Keratinocyte (primary cell): ENCODE measurements around the gene NOTUM. TPM values are rescaled to one million over a fixed set of nuclear protein-coding genes. Genes with fewer than 3 reads are reported as not detected.

Experiments used
- DNase-seq: peaks from one replicate; pipeline ENCODE4 v3.0.0-alpha.2; 2011; ENCODE audit warnings: low read depth, missing footprints, low spot score
- FAIRE-seq: peaks from 2 replicates; lab custom pipeline; 2011; peaks lifted over from hg19 to GRCh38; lab: Jason Lieb, UNC
- H2AFZ ChIP-seq: 2 replicates; pipeline ENCODE4 v1.6.0; 2012; ENCODE audit warnings: low read length, control low read depth, inconsistent platforms; ENCODE audit not compliant: control insufficient read depth
- H3K27ac ChIP-seq: 2 replicates; pipeline ENCODE4 v1.5.1; 2011; ENCODE audit warnings: low read length; ENCODE audit not compliant: control insufficient read depth, insufficient read depth
- H3K27me3 ChIP-seq: 3 replicates; pipeline ENCODE4 v1.6.0; 2011; ENCODE audit warnings: low read length; ENCODE audit not compliant: control insufficient read depth, insufficient read depth; ENCODE audit errors: extremely low read depth
- H3K36me3 ChIP-seq, 2 experiments: 2 replicates in 1 of 2; 3 replicates in 1 of 2; pipeline ENCODE4 v1.5.1; 2011; ENCODE audit warnings: low read length in 2 of 2, mild to moderate bottlenecking in 1 of 2; ENCODE audit not compliant: control insufficient read depth in 2 of 2, insufficient read depth in 2 of 2; ENCODE audit errors: extremely low read depth in 1 of 2
- H3K4me1 ChIP-seq: 3 replicates; pipeline ENCODE4 v1.5.1; 2011; ENCODE audit warnings: low read length; ENCODE audit not compliant: control insufficient read depth, insufficient read depth; ENCODE audit errors: extremely low read depth
- H3K4me2 ChIP-seq: 3 replicates; pipeline ENCODE4 v1.6.0; 2011; ENCODE audit warnings: low read depth, low read length; ENCODE audit not compliant: control insufficient read depth, insufficient read depth; ENCODE audit errors: extremely low read depth
- H3K4me3 ChIP-seq, 3 experiments: fragments of 200-600 bp in 1 of 3; sonication (generic) in 1 of 3; 2 replicates in 2 of 3; 3 replicates in 1 of 3; pipeline ENCODE4 v1.5.1; 2011 to 2016; ENCODE audit warnings: low read length in 3 of 3, mild to moderate bottlenecking in 3 of 3, control low read depth in 2 of 3, inconsistent platforms in 1 of 3, low read depth in 1 of 3, mixed read lengths in 1 of 3, mixed run types in 1 of 3, moderate library complexity in 1 of 3; ENCODE audit not compliant: control insufficient read depth in 2 of 3, insufficient read depth in 2 of 3; ENCODE audit errors: extremely low read depth in 1 of 3
- H3K79me2 ChIP-seq: 2 replicates; pipeline ENCODE4 v1.6.0; 2012; ENCODE audit warnings: low read length; ENCODE audit not compliant: control insufficient read depth, insufficient read depth
- H3K9ac ChIP-seq: 3 replicates; pipeline ENCODE4 v1.6.0; 2011; ENCODE audit warnings: low read length; ENCODE audit not compliant: control insufficient read depth, insufficient read depth; ENCODE audit errors: extremely low read depth
- H3K9me1 ChIP-seq: 3 replicates; pipeline ENCODE4 v1.6.0; 2011; ENCODE audit warnings: low read length; ENCODE audit not compliant: control insufficient read depth, insufficient read depth; ENCODE audit errors: extremely low read depth
- H3K9me3 ChIP-seq: 2 replicates; pipeline ENCODE4 v1.5.1; 2012; ENCODE audit warnings: low read depth, low read length; ENCODE audit not compliant: control insufficient read depth
- H4K20me1 ChIP-seq: 3 replicates; pipeline ENCODE4 v1.6.0; 2011; ENCODE audit warnings: low read length; ENCODE audit not compliant: control insufficient read depth, insufficient read depth; ENCODE audit errors: extremely low read depth
- CTCF ChIP-seq, 3 experiments: IDR thresholded peaks in 1 of 3; conservative IDR thresholded peaks in 1 of 3; optimal IDR thresholded peaks in 1 of 3; 2 replicates in 2 of 3; 3 replicates in 1 of 3; pipeline versions ENCODE3 to v1.5.1; 2011; ENCODE audit warnings: low read length in 3 of 3, mild to moderate bottlenecking in 3 of 3, moderate library complexity in 2 of 3, control low read depth in 1 of 3, inconsistent platforms in 1 of 3; ENCODE audit not compliant: insufficient read depth in 2 of 3; ENCODE audit errors: extremely low read depth in 1 of 3
- EZH2 ChIP-seq: IDR thresholded peaks from one replicate; pipeline ENCODE4 v1.6.1; 2012; ENCODE audit warnings: inconsistent platforms, mild to moderate bottlenecking, low read length, moderate library complexity
- dilution Hi-C: fragments of 300-500 bp; cut with MboI; formaldehyde crosslinking; loops from one replicate; pipeline ENCODE4 v1.7.0; 2020; ENCODE audit warnings: low sequenced_read_pairs; ENCODE audit not compliant: extremely low pct_ligation_motif_present
- polyA plus RNA-seq, 5 experiments: library from polyadenylated mRNA; depleted of rRNA in 3 of 5; stranded (reverse) in 3 of 5; stranded (forward) in 1 of 5; unstranded in 1 of 5; fragments of >200 nt; gene quantifications; 1 replicate in 1 of 5; 2 replicates in 3 of 5; 3 replicates in 1 of 5; pipeline versions ENCODE4 v1.2.1 to v1.2.3, GENCODE V29; 2011 to 2012; ENCODE audit warnings: missing spikeins in 2 of 5, low read depth in 1 of 5, low replicate concordance in 1 of 5

The NOTUM gene
- polyA plus RNA-seq, 1 donor (not counting 4 experiments of a cell fraction or from before 2014, with no cell fraction given): not detected

- no peak overlapping the region for H3K4me2 ChIP-seq
- TF ChIP-seq EZH2 (peak; percentile 73), CTCF (optimal IDR thresholded peaks at IDR 0.05 in 1 of 3, IDR thresholded peaks at IDR 0.05 in 1 of 3, conservative IDR thresholded peaks at IDR 0.05 in 1 of 3; ENCODE audit: extremely low read depth in 1 of 3, insufficient read depth in 2 of 3, low read length in 3 of 3) (no peak)
- no peaks in the 10 kb centered on the region for H3K79me2 ChIP-seq
- no peak for FAIRE-seq
- no peak for DNase-seq
- H3K36me3 ChIP-seq: no peaks in the 10 kb centered on the region
- H3K4me1 ChIP-seq: no peaks in the 10 kb centered on the region
- no peak overlapping the region for H2AFZ ChIP-seq
- no peak overlapping the region for H3K9ac ChIP-seq
- no peak overlapping the region for H3K27ac ChIP-seq
- no peak overlapping the region for H3K4me3 ChIP-seq
- H3K9me3 ChIP-seq: no peaks in the 10 kb centered on the region
- no peaks in the 10 kb centered on the region for H4K20me1 ChIP-seq
- H3K27me3 ChIP-seq: peaks cover 86% of the 10 kb centered on the region
- dilution Hi-C loops: no loop called here
- no peaks in the 10 kb centered on the region for H3K9me1 ChIP-seq
These were observed 1.8 kb upstream of the NOTUM start for GRCh38 chr17:81962499-81963441.

- H2AFZ ChIP-seq: no peak overlapping the region
- no peaks in the 10 kb centered on the region for H4K20me1 ChIP-seq
- no peaks in the 10 kb centered on the region for H3K79me2 ChIP-seq
- no peak overlapping the region for H3K27ac ChIP-seq
- H3K4me3 ChIP-seq: no peak overlapping the region
- no peaks in the 10 kb centered on the region for H3K9me3 ChIP-seq
- no peak overlapping the region for H3K4me2 ChIP-seq
- TF ChIP-seq EZH2 (peak; percentile 67), CTCF (optimal IDR thresholded peaks at IDR 0.05 in 1 of 3, IDR thresholded peaks at IDR 0.05 in 1 of 3, conservative IDR thresholded peaks at IDR 0.05 in 1 of 3; ENCODE audit: extremely low read depth in 1 of 3, insufficient read depth in 2 of 3, low read length in 3 of 3) (no peak)
- no peaks in the 10 kb centered on the region for H3K4me1 ChIP-seq
- no peaks in the 10 kb centered on the region for H3K9me1 ChIP-seq
- FAIRE-seq (no peak), DNase-seq (no peak)
- peaks cover 85% of the 10 kb centered on the region for H3K27me3 ChIP-seq
- dilution Hi-C loops: no loop called here
- no peaks in the 10 kb centered on the region for H3K36me3 ChIP-seq
- no peak overlapping the region for H3K9ac ChIP-seq
These were observed 823 bp upstream of the NOTUM start for GRCh38 chr17:81961521-81962498.
